Urinary bladder (tissue), 4 donors: ENCODE data around the gene SBSN. TPM values are rescaled to one million over a fixed set of nuclear protein-coding genes. Genes with fewer than 3 reads are reported as not detected.

Experiments
- DNase-seq: peaks from one replicate; pipeline ENCODE4 v3.0.0-alpha.2; 2015; ENCODE audit errors: extremely low spot score
- H3K27ac ChIP-seq: one replicate; pipeline ENCODE4 v1.5.1; 2013; ENCODE audit warnings: low read depth, mild to moderate bottlenecking, moderate library complexity
- H3K36me3 ChIP-seq: one replicate; pipeline ENCODE4 v1.6.1; 2013; ENCODE audit warnings: mild to moderate bottlenecking, moderate library complexity; ENCODE audit not compliant: insufficient read depth
- H3K4me1 ChIP-seq: one replicate; pipeline ENCODE4 v1.6.1; 2013; ENCODE audit warnings: mild to moderate bottlenecking, moderate library complexity; ENCODE audit not compliant: insufficient read depth
- H3K4me3 ChIP-seq: one replicate; pipeline ENCODE4 v1.5.1; 2013; ENCODE audit warnings: low read depth, low read length
- WGBS: extraction: QIAGEN DNeasy Blood & Tissue Kit; methylation state at CpG from one replicate; pipeline ENCODE4 v1.1.7; 2013; 5-methylcytosine and 5-hydroxymethylcytosine counted together
- polyA plus RNA-seq: library from polyadenylated mRNA; stranded (reverse); fragments of 200-250 nt; gene quantifications from one replicate; pipeline ENCODE4 v1.2.3, GENCODE V29; 2013
- total RNA-seq: library from RNA; depleted of rRNA; stranded (reverse); fragments of >200 nt; gene quantifications from one replicate; pipeline ENCODE4 v1.2.3, GENCODE V29; 2014
- donor health status: healthy with polysubstance abuse.
- donor health status: healthy.

SBSN gene
- total and polyA plus RNA-seq, 2 donors = 0.15 TPM; not detected in 1

GRCh38 chr19:35498220-35498619 is 29.9 kb downstream of the SBSN start:
- Histone ChIP-seq H3K27ac (no peak overlapping the region), H3K4me3 (no peak overlapping the region), H3K36me3 (no peaks in the 10 kb centered on the region), H3K4me1 (no peaks in the 10 kb centered on the region)
- 89% methylated on average over 3 of the region's 3 CpGs for WGBS
- DNase-seq = no peak

GRCh38 chr19:35497406-35497805 is 30.7 kb downstream of the SBSN start:
- DNase-seq = no peak
- 81% methylated on average over 14 of the region's 14 CpGs for WGBS
- no peaks in the 10 kb centered on the region for H3K4me1 ChIP-seq
- no peak overlapping the region for H3K4me3 ChIP-seq
- no peaks in the 10 kb centered on the region for H3K36me3 ChIP-seq
- H3K27ac ChIP-seq = no peak overlapping the region

- H3K27ac ChIP-seq = no peak overlapping the region
- no peak for DNase-seq
- no peaks in the 10 kb centered on the region for H3K36me3 ChIP-seq
- H3K4me3 ChIP-seq = no peak overlapping the region
- H3K4me1 ChIP-seq = no peaks in the 10 kb centered on the region
- 26% methylated on average over 30 of the region's 30 CpGs for WGBS
Measured at GRCh38 chr19:35495107-35496064, 32.7 kb downstream of the SBSN start.

GRCh38 chr19:35493971-35494370 is 34.1 kb downstream of the SBSN start:
- DNase-seq = no peak
- Histone ChIP-seq H3K27ac (no peak overlapping the region), H3K36me3 (no peaks in the 10 kb centered on the region), H3K4me3 (no peak overlapping the region), H3K4me1 (no peaks in the 10 kb centered on the region)
- 91% methylated on average over 9 of the region's 9 CpGs for WGBS

GRCh38 chr19:35491836-35492360 is 36.2 kb downstream of the SBSN start:
- no peak overlapping the region for H3K27ac ChIP-seq
- H3K4me1 ChIP-seq = no peaks in the 10 kb centered on the region
- no peak for DNase-seq
- H3K4me3 ChIP-seq = no peak overlapping the region
- no peaks in the 10 kb centered on the region for H3K36me3 ChIP-seq
- WGBS = 86% methylated on average over 9 of the region's 9 CpGs

GRCh38 chr19:35490364-35490763 is 37.7 kb downstream of the SBSN start, which contains the start of gene KRTDAP:
TSS of gene KRTDAP (minus strand) at chr19:35490464. CDS start at chr19:35490442, 22 bp downstream.
- no peak within 1 kb of the TSS for H3K27ac ChIP-seq
- H3K36me3 ChIP-seq = no peaks in the 10 kb centered on the region
- 84% methylated on average over 9 of the region's 9 CpGs for WGBS
- no peak for DNase-seq
- no peaks in the 10 kb centered on the region for H3K4me1 ChIP-seq
- no peak within 1 kb of the TSS for H3K4me3 ChIP-seq

GRCh38 chr19:35488677-35489076 is 39.4 kb downstream of the SBSN start:
- WGBS = 92% methylated on average over 16 of the region's 16 CpGs
- H3K4me1 ChIP-seq = no peaks in the 10 kb centered on the region
- no peak overlapping the region for H3K27ac ChIP-seq
- H3K4me3 ChIP-seq = no peak overlapping the region
- DNase-seq = no peak
- no peaks in the 10 kb centered on the region for H3K36me3 ChIP-seq

- 89% methylated on average over 10 of the region's 10 CpGs for WGBS
- Histone ChIP-seq H3K4me1 (no peaks in the 10 kb centered on the region), H3K27ac (no peak overlapping the region), H3K36me3 (no peaks in the 10 kb centered on the region), H3K4me3 (no peak overlapping the region)
- DNase-seq = no peak
Measured at GRCh38 chr19:35487656-35488182, 40.4 kb downstream of the SBSN start.

- H3K4me1 ChIP-seq = no peaks in the 10 kb centered on the region
- H3K36me3 ChIP-seq = no peaks in the 10 kb centered on the region
- 65% methylated on average over 3 of the region's 3 CpGs for WGBS
- no peak overlapping the region for H3K27ac ChIP-seq
- H3K4me3 ChIP-seq = no peak overlapping the region
- no peak for DNase-seq
Measured at GRCh38 chr19:35486268-35486708, 41.8 kb downstream of the SBSN start.

GRCh38 chr19:35484252-35485036 is 43.7 kb downstream of the SBSN start:
- Histone ChIP-seq H3K4me3 (no peak overlapping the region), H3K27ac (no peak overlapping the region), H3K4me1 (no peaks in the 10 kb centered on the region), H3K36me3 (no peaks in the 10 kb centered on the region)
- DNase-seq = no peak
- WGBS = 73% methylated on average over 7 of the region's 7 CpGs

GRCh38 chr19:35483089-35483488 is 45.0 kb downstream of the SBSN start:
- DNase-seq = no peak
- H3K4me3 ChIP-seq = no peak overlapping the region
- WGBS = 79% methylated on average over 5 of the region's 5 CpGs

GRCh38 chr19:35478794-35479677 is 49.1 kb downstream of the SBSN start:
- peak; percentile 17 for DNase-seq
- no peaks in the 10 kb centered on the region for H3K36me3 ChIP-seq
- WGBS = 74% methylated on average over 21 of the region's 21 CpGs

More at GRCh38 chr19:35483089-35483488, 45.0 kb downstream of the SBSN start:
- H3K27ac ChIP-seq = no peak overlapping the region
- no peaks in the 10 kb centered on the region for H3K36me3 ChIP-seq
- no peaks in the 10 kb centered on the region for H3K4me1 ChIP-seq

More at GRCh38 chr19:35478794-35479677, 49.1 kb downstream of the SBSN start:
- no peak overlapping the region for H3K4me3 ChIP-seq
- no peak overlapping the region for H3K27ac ChIP-seq
- H3K4me1 ChIP-seq = no peaks in the 10 kb centered on the region
